GM10248 (cell line): ENCODE results near the gene C5.
"Not testable (repeated sequence)": the region's sequence is repeated elsewhere in the genome, so short reads cannot be mapped to it uniquely, and the experiment has no call there.

Experiments
- CTCF ChIA-PET: fragments of 300-600 bp; sonication (Branson Sonifier 250); formaldehyde crosslinking; extraction: SDS; loops from one replicate; lab custom pipeline; 2021; ENCODE audit warnings: antibody characterized with exemption; lab: Yijun Ruan, JAX
- POLR2A ChIA-PET: fragments of 350-650 bp; sonication (Branson Sonifier 250); formaldehyde crosslinking; extraction: SDS; loops from one replicate; lab custom pipeline; 2020; ENCODE audit warnings: antibody characterized with exemption; lab: Yijun Ruan, JAX
- DNase-seq: peaks from one replicate; pipeline ENCODE4 v3.0.0; 2012; ENCODE audit errors: extremely low spot score
- CTCF ChIP-seq: IDR thresholded peaks from 2 replicates; pipeline ENCODE4 v1.5.1; 2012; ENCODE audit warnings: mild to moderate bottlenecking, low read depth; ENCODE audit errors: extremely low read depth, missing control alignments, control extremely low read depth

Gene C5

GRCh38 chr9:120980951-120981350 lies 69.1 kb downstream of the C5 start:
- POLR2A ChIA-PET, result no interaction called here

GRCh38 chr9:120979797-120980196 lies 70.3 kb downstream of the C5 start:
- TF ChIP-seq CTCF, result no peak
- CTCF ChIA-PET, result interaction anchor here (1.6 to 1.7 kb wide), 2 partner anchors 16 to 80 kb away, joined by 5 read pairs; no protein-coding TSS in a partner anchor
- DNase-seq, result no peak
- POLR2A ChIA-PET, result no interaction called here

More at GRCh38 chr9:120980951-120981350, 69.1 kb downstream of the C5 start:
- no peak for DNase-seq
- TF ChIP-seq CTCF, result no peak
- CTCF ChIA-PET, result interaction anchor here (0.9 to 3.1 kb wide), 29 partner anchors 9 to 420 kb away, joined by 3 to 33 read pairs (median 6); no protein-coding TSS in a partner anchor

GRCh38 chr9:120978987-120979386 lies 71.1 kb downstream of the C5 start:
- ChIA-PET POLR2A (no interaction called here), CTCF (interaction anchor here (1.6 to 1.7 kb wide), 2 partner anchors 15 to 81 kb away, joined by 5 read pairs; no protein-coding TSS in a partner anchor)
- DNase-seq, result no peak
- TF ChIP-seq CTCF, result no peak

GRCh38 chr9:120977321-120977720 lies 72.8 kb downstream of the C5 start:
- ChIA-PET CTCF (interaction anchor here (1.1 to 1.3 kb wide), 2 partner anchors 9 to 12 kb away, joined by 3 to 4 read pairs; no protein-coding TSS in a partner anchor), POLR2A (no interaction called here)
- no peak for TF ChIP-seq CTCF
- no peak for DNase-seq

- DNase-seq, result no peak
- CTCF ChIA-PET, result no interaction called here
- no peak for TF ChIP-seq CTCF
- POLR2A ChIA-PET, result no interaction called here
Observed at GRCh38 chr9:120974921-120975320, 75.2 kb downstream of the C5 start.

GRCh38 chr9:120974181-120974580 lies 75.9 kb downstream of the C5 start:
- ChIA-PET CTCF (interaction anchor here (1.1 kb wide), 1 partner anchor 10 kb away, joined by 3 read pairs; no protein-coding TSS in a partner anchor), POLR2A (no interaction called here)
- DNase-seq, result no peak
- TF ChIP-seq CTCF, result no peak

- CTCF ChIA-PET, result interaction anchor here (0.7 to 4.1 kb wide), 4 partner anchors 10 to 14 kb away, joined by 3 to 29 read pairs (median 3); no protein-coding TSS in a partner anchor
- POLR2A ChIA-PET, result no interaction called here
- no peak for TF ChIP-seq CTCF
- DNase-seq, result no peak
Observed at GRCh38 chr9:120971938-120972337, 78.1 kb downstream of the C5 start.

- POLR2A ChIA-PET, DNase-seq: not testable (repeated sequence)
- CTCF ChIA-PET, result interaction anchor here (0.7 to 4.1 kb wide), 4 partner anchors 10 to 14 kb away, joined by 3 to 29 read pairs (median 3); no protein-coding TSS in a partner anchor
Observed at GRCh38 chr9:120971471-120971870, 78.6 kb downstream of the C5 start.
